ENCODE data around the gene BCLAF1. TPM values are rescaled to one million over a fixed set of nuclear protein-coding genes. Genes with fewer than 3 reads are reported as not detected.

BCLAF1 gene
- 51.6 to 79.5 TPM (median 69.1 TPM) in 5 replicates for total RNA-seq (2022; extraction: Qiagen RNA extraction)

GRCh38 chr6:136289579-136290409 is at the start of gene BCLAF1:
BCLAF1 (minus strand) TSS chr6:136289846; CDS start chr6:136279866, 9,980 bp downstream.

DNA sequence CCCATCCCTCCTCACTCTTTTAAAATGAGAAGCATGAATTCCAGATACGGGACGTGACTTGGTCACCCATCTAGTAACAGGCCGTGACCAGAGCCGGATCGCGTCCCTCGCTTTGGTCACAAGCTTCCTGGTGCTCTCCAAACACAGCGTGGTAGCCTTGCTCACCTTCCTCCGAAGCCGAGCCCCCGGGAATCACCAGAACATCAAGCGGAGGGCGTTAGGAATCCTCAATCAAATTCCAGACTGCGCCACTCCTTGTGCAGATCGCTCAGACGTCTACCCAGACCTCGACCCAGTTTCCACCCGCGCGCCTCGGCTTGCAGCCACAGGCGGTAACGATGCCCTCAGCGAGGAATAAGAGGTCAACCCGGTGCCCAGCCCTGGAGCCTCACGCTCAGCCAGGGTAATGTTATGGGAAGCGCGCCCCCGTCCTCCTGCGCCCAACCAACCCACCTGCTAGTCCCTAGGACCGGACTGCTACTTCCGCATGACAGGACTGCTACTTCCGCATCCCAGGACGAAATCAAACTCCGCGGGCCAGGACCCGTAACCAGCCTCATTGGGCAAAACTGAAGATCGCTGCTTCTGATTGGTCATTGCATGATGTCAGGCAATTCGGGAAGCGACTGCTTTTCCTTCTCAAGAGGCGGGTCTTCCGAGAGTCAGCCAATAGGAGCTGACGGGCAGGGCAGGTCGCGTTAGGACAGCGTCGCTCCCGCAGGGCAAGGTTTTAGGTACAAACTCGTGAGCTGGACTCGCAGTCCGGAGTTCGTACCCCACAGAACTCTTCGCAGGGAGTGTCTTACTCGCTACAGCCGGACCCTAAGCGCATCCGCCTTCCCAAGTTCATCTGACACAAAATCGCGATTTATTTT is 39.6 kb downstream of the BCLAF1 start, which contains the start of gene MTFR2:
TSS of gene MTFR2 (minus strand) at position 501 of the 875 bp plus-strand sequence. CDS start 1,212 bp downstream, outside the sequence.

Other genes with a start within 250 kb of the BCLAF1 start
- 11.7 to 12.4 TPM (median 12.0 TPM) in 5 replicates for gene MTFR2, start 39.5 kb downstream of the BCLAF1 start, total RNA-seq (2022; extraction: Qiagen RNA extraction)

Data from A549 treated with Mapracorat at 1 μM for 4 hours (cell line).